Kidney (tissue), 14 donors: ENCODE measurements around the gene PRKD3. TPM values are rescaled to one million over a fixed set of nuclear protein-coding genes. Genes with fewer than 3 reads are reported as not detected.

ENCODE experiments used
- DNase-seq, 5 donors: peaks; one replicate each; pipeline ENCODE4 v3.0.0-alpha.2; 2013 to 2020
- FAIRE-seq: peaks from 2 replicates; lab custom pipeline; 2012; peaks lifted over from hg19 to GRCh38; lab: Jason Lieb, UNC
- H3K27ac ChIP-seq, 2 donors: one replicate each; pipeline ENCODE4 v1.7.0; 2013; ENCODE audit warnings: low read depth in 2 of 2, low read length in 2 of 2, inconsistent platforms in 1 of 2
- H3K27me3 ChIP-seq: one replicate; pipeline ENCODE4 v1.7.1; 2013; ENCODE audit warnings: low read length, inconsistent platforms; ENCODE audit not compliant: control insufficient read depth, insufficient read depth
- H3K36me3 ChIP-seq, 3 donors: one replicate each; pipeline versions ENCODE4 v1.7.0 to v1.7.1; 2013; ENCODE audit warnings: low read length in 3 of 3, control low read depth in 1 of 3, inconsistent platforms in 1 of 3; ENCODE audit not compliant: insufficient read depth in 3 of 3, control insufficient read depth in 2 of 3
- H3K4me1 ChIP-seq, 3 donors: one replicate each; pipeline versions ENCODE4 v1.7.0 to v1.7.1; 2013; ENCODE audit warnings: low read length in 3 of 3, inconsistent platforms in 1 of 3, low read depth in 1 of 3; ENCODE audit not compliant: control insufficient read depth in 2 of 3, insufficient read depth in 2 of 3
- H3K4me3 ChIP-seq, 3 donors: one replicate each; pipeline versions ENCODE4 v1.7.0 to v1.8.1; 2013; ENCODE audit warnings: low read length in 3 of 3, control low read depth in 1 of 3, inconsistent platforms in 1 of 3
- H3K9ac ChIP-seq, 3 donors: one replicate each; pipeline versions ENCODE4 v1.7.0 to v1.7.1; 2013; ENCODE audit warnings: low read length in 3 of 3, control low read depth in 1 of 3, inconsistent platforms in 1 of 3
- H3K9me3 ChIP-seq, 3 donors: one replicate each; pipeline versions ENCODE4 v1.7.0 to v1.7.1; 2013; ENCODE audit warnings: low read length in 3 of 3, control low read depth in 1 of 3, inconsistent platforms in 1 of 3; ENCODE audit not compliant: control insufficient read depth in 2 of 3, insufficient read depth in 1 of 3
- intact Hi-C: fragments of 100-400 bp; cut with DNase I; formaldehyde crosslinking; loops from one replicate; pipeline ENCODE4 v1.11.1; 2022
- polyA plus RNA-seq: library from polyadenylated mRNA; stranded (reverse); fragments of 350-450 nt; fragmentation: Illumina TruSeq; extraction: RNeasy Lipid Tissue Mini Kit (QIAGEN cat#74804); gene quantifications from one replicate; pipeline ENCODE4 v1.2.3, GENCODE V29; 2014; ENCODE audit warnings: low read depth, low replicate concordance; ENCODE audit not compliant: insufficient read depth
- total RNA-seq: library from RNA; stranded (reverse); fragmentation: NEBNext Ultra II Directional; extraction: Animal tissue kit (Norgen Biotek cat#: 25700); gene quantifications from one replicate; pipeline ENCODE4 v1.2.1, GENCODE V29; 2021
- TF ChIP-seq, protein P1 (sequence below): IDR thresholded peaks from 3 replicates; pipeline ENCODE4 v1.5.1; 2012; ENCODE audit warnings: mild to moderate bottlenecking, moderate library complexity, borderline replicate concordance; ENCODE audit not compliant: insufficient read depth; ENCODE audit errors: extremely low read depth
- donor health status: control.
- donor health status: control.
- donor health status: control.
- donor health status: control.
- donor health status: control.
- donor health status: DM: yes; HTN: yes; CAD: no.
- donor health status: Normal renal cell carcinoma (clear cell type).

Gene PRKD3
- total and polyA plus RNA-seq, 2 donors from 2014 or later: 7.1 to 45.7 TPM

DNA sequence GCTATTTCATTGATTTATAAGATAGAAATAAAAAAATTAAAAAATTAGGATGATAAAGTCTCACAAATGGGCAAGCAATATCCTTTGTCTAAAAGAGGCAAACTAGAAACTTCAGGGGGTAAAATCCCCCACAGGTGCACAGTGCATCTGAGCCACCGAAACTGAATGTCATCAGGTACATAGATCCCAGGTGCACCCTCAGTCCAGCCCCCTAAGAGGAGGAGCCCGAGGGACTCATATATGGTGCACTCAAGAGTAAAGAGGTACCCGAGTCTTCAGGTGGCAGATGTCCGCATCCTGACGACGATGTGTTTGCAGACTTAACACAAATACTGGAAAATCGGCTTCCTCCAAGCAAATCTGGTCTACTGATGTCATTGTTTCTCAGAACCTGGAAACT is 31.1 kb upstream of the PRKD3 start:
- DNase-seq: no peak
- no peak overlapping the region for H3K27ac ChIP-seq
- intact Hi-C loops: no loop called here
- no peaks in the 10 kb centered on the region for H3K27me3 ChIP-seq
- H3K36me3 ChIP-seq: no peaks in the 10 kb centered on the region
- H3K4me3 ChIP-seq: no peak overlapping the region
- H3K9me3 ChIP-seq: no peaks in the 10 kb centered on the region
- no peak overlapping the region for H3K9ac ChIP-seq
- no peak for FAIRE-seq
- H3K4me1 ChIP-seq: peaks cover 0 to 3% (median 0%) of the 10 kb centered on the region in 3 donors
- TF ChIP-seq, protein P1, sequence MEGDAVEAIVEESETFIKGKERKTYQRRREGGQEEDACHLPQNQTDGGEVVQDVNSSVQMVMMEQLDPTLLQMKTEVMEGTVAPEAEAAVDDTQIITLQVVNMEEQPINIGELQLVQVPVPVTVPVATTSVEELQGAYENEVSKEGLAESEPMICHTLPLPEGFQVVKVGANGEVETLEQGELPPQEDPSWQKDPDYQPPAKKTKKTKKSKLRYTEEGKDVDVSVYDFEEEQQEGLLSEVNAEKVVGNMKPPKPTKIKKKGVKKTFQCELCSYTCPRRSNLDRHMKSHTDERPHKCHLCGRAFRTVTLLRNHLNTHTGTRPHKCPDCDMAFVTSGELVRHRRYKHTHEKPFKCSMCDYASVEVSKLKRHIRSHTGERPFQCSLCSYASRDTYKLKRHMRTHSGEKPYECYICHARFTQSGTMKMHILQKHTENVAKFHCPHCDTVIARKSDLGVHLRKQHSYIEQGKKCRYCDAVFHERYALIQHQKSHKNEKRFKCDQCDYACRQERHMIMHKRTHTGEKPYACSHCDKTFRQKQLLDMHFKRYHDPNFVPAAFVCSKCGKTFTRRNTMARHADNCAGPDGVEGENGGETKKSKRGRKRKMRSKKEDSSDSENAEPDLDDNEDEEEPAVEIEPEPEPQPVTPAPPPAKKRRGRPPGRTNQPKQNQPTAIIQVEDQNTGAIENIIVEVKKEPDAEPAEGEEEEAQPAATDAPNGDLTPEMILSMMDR: no peak

- DNase-seq (no peak), FAIRE-seq (no peak)
- Histone ChIP-seq H3K9me3 (no peaks in the 10 kb centered on the region), H3K9ac (no peak overlapping the region), H3K4me3 (no peak overlapping the region), H3K27me3 (no peaks in the 10 kb centered on the region), H3K4me1 (peaks cover 0 to 11% (median 11%) of the 10 kb centered on the region in 3 donors), H3K36me3 (no peaks in the 10 kb centered on the region), H3K27ac (no peak overlapping the region)
- intact Hi-C loops: no loop called here
- TF ChIP-seq, protein P1: no peak
Measured at GRCh38 chr2:37354531-37354930, 29.9 kb upstream of the PRKD3 start.

GRCh38 chr2:37350034-37350433 is 25.4 kb upstream of the PRKD3 start:
- no peaks in the 10 kb centered on the region for H3K36me3 ChIP-seq
- H3K27me3 ChIP-seq: no peaks in the 10 kb centered on the region
- no peak overlapping the region for H3K27ac ChIP-seq
- no peak for FAIRE-seq
- intact Hi-C loops: no loop called here
- H3K9ac ChIP-seq: no peak overlapping the region
- no peaks in the 10 kb centered on the region for H3K9me3 ChIP-seq
- no peak overlapping the region for H3K4me3 ChIP-seq
- H3K4me1 ChIP-seq: peaks cover 0 to 11% (median 11%) of the 10 kb centered on the region in 3 donors
- DNase-seq: peak; percentile 54 to 86 (median 73)
- TF ChIP-seq, protein P1: no peak
